Heart right ventricle (tissue), 16 donors: ENCODE results near the gene STMN1. TPM values are rescaled to one million over a fixed set of nuclear protein-coding genes. Genes with fewer than 3 reads are reported as not detected.

Experiments used
- ATAC-seq, 8 donors: fragments of 200-7000 bp; cut with Tn5 transposase; one replicate each; pipeline ENCODE4 v1.9.1; 2020; ENCODE audit warnings: mild to moderate bottlenecking in 8 of 8, moderate library complexity in 8 of 8, moderate number of reproducible peaks in 1 of 8
- DNase-seq, 2 donors: peaks; one replicate each; pipeline ENCODE4 v3.0.0-alpha.2; 2020
- H3K27ac ChIP-seq, 10 donors: fragments of 200-600 bp; sonication (generic) in 2 of 10; one replicate each; pipeline versions ENCODE4 v1.5.0 to v1.8.0; 2020 to 2022; ENCODE audit warnings: mild to moderate bottlenecking in 3 of 10
- H3K27me3 ChIP-seq, 7 donors: fragments of 200-600 bp; one replicate each; pipeline ENCODE4 v1.8.0; 2021 to 2022; ENCODE audit warnings: mild to moderate bottlenecking in 2 of 7
- H3K36me3 ChIP-seq, 9 donors: fragments of 200-600 bp; sonication (generic) in 1 of 9; one replicate each; pipeline versions ENCODE4 v1.5.0 to v1.8.0; 2020 to 2022; ENCODE audit warnings: mild to moderate bottlenecking in 2 of 9
- H3K4me1 ChIP-seq, 9 donors: fragments of 200-600 bp; sonication (generic) in 1 of 9; one replicate each; pipeline versions ENCODE4 v1.5.0 to v1.8.0; 2020 to 2022; ENCODE audit warnings: mild to moderate bottlenecking in 4 of 9
- H3K4me3 ChIP-seq, 10 donors: fragments of 200-600 bp; sonication (generic) in 2 of 10; one replicate each; pipeline versions ENCODE4 v1.5.0 to v1.8.0; 2020 to 2022; ENCODE audit warnings: mild to moderate bottlenecking in 7 of 10, moderate library complexity in 2 of 10
- H3K9me3 ChIP-seq, 11 donors: fragments of 200-600 bp in 10 of 11; sonication (generic) in 2 of 11; one replicate each; pipeline versions ENCODE4 v1.5.0 to v1.8.0; 2013 to 2022; ENCODE audit warnings: mild to moderate bottlenecking in 2 of 11, control low read depth in 1 of 11, moderate library complexity in 1 of 11
- CTCF ChIP-seq, 9 donors: fragments of 200-600 bp; sonication (generic) in 2 of 9; IDR thresholded peaks; one replicate each; pipeline versions ENCODE4 v1.5.0 to v1.8.0; 2021 to 2022; ENCODE audit warnings: antibody characterized with exemption in 9 of 9, mild to moderate bottlenecking in 5 of 9, moderate library complexity in 1 of 9
- WGBS, 2 donors: extraction: QIAGEN DNeasy Blood & Tissue Kit; methylation state at CpG; one replicate each; pipeline ENCODE4 v1.1.7; 2013; ENCODE audit warnings: inconsistent platforms in 1 of 2; 5-methylcytosine and 5-hydroxymethylcytosine counted together
- intact Hi-C, 10 donors: fragments of 100-400 bp; cut with DNase I; formaldehyde crosslinking; loops; one replicate each; pipeline versions ENCODE4 v1.11.1 to v1.14.2; 2022
- microRNA-seq, 2 donors: library from miRNA; unstranded; fragments of <30 nt; microRNA quantifications; one replicate each; pipeline ENCODE4 v1.2.0, GENCODE V29; 2021
- polyA plus RNA-seq, 2 donors: library from polyadenylated mRNA; stranded (reverse); fragments of 200-250 nt; gene quantifications; one replicate each; pipeline ENCODE4 v1.2.3, GENCODE V29; 2013
- total RNA-seq, 10 donors: library from RNA; stranded (reverse); fragmentation: NEBNext Ultra II Directional in 3 of 10; extraction: Animal tissue kit (Norgen Biotek cat#: 25700) in 3 of 10; gene quantifications; one replicate each; pipeline versions ENCODE4 v1.2.1 to v1.2.4, GENCODE V29; 2021 to 2023
- donor health status: Arrhythmogenic right ventricular cardiomyopathy.
- donor health status: ischemic (EF 13 %, LVEDD 7.1; RV severe dilation, severe dysfunction).
- donor health status: healthy with polysubstance abuse.
- donor health status: DM: no; HTN: yes; CAD: no.
- donor health status: DM: no; HTN: no; CAD: no.
- donor health status: ischemic (EF 25% LVEDD 6.9; RV normal size, moderate dysfunction).
- donor health status: ischemic (EF 25% LVEDD 5.7; RV mildly dilated, moderate dysfunction).
- donor health status: healthy.
- donor health status: DM: yes; HTN: yes; CAD: no.
- donor health status: Ischemic cardiomyopathy.
- donor health status: ischemic (EF 35%, LVEDD 5.7; RV mildly dilated, moderate dysfunction).
- donor health status: nonischemic (EF 11% LVEDD 7.7; RV severe dilation, severe dysfunction).
- donor health status: DM: yes; HTN: yes; CAD: no.
- donor health status: PGD.
- donor health status: ischemic (EF 29% LVEDD 5.4; RV normal size, mild dysfunction).
- donor health status: nonischemic (EF 23%, LVEDD 6.1; RV moderate dilation, normal function).

The STMN1 gene
- total and polyA plus RNA-seq, 12 donors, result 16.0 to 85.7 (median 48.7) TPM

DNA sequence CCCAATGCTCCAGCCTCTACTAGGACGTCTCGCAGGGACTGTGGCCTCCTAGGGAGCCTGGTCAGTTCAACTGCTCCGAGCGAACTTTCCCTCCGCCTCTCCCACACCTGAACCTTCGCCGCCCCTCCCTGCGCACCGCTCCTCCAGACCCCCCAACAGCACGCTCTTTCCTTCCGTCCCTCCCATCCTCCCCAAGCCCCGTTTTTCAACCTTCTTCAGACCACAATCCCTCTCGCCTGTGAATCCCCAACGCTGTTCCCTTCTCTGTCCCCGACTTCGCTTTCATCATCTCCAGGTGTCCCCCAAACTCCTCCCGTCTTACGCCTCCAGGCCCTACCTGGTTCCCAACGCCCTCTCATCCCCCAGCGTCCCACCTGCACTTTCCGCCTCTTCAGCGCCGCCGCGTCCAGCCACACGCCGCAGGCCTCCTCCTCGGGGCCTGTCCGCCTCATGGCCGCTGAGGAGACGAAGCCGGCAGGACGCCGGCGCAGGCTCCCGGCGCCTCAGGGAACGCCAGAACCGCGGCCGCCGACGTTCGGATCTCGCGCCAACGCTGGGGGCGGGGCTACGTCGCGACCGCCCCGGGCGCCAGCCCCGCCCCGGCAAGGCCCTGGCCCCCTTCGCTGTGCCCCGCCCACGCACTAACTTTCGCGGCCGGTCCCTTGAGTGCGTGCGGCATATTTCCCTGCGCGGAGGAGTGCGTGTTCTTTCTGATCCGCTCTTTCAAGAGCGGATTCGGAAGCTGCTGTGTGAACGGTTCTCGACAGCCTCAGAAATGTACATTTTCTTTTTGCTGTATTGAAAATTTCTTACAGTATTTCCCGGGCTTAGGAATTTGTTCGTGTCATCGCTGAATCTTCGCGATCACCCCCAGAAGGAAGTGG lies 47.1 kb downstream of the STMN1 start, which contains the start of gene AUNIP:
AUNIP (minus strand) TSS at position 552 of the 884 bp plus-strand sequence; CDS start at position 452, 100 bp downstream.
- Histone ChIP-seq H3K4me3 (peak within 1 kb of the TSS; percentile 7 to 62 (median 53)), H3K27ac (peak within 1 kb of the TSS in 9 of 10 donors; percentile 36 to 88 (median 61)), H3K9me3 (no peaks in the 10 kb centered on the region), H3K27me3 (no peaks in the 10 kb centered on the region), H3K36me3 (peaks cover 0 to 9% (median 0%) of the 10 kb centered on the region in 9 donors), H3K4me1 (peaks cover 0 to 33% (median 12%) of the 10 kb centered on the region in 9 donors)
- DNase-seq (peak; percentile 87 to 89), ATAC-seq (peak; percentile 96 to 98 (median 97))
- intact Hi-C loops, result no loop called here
- TF ChIP-seq CTCF (IDR thresholded peaks at IDR 0.05), result peak in 1 of 9 donors; percentile 6
- 1 to 2% methylated on average over 77 of the region's 77 CpGs for whole genome bisulfite sequencing, 2 donors

- H3K9me3 ChIP-seq, result no peaks in the 10 kb centered on the region
- ATAC-seq, result no peak
- no peak for DNase-seq
- no peak overlapping the region for H3K27ac ChIP-seq
- 53 to 55% methylated on average over 7 of the region's 7 CpGs for WGBS, 2 donors
- intact Hi-C loops, result no loop called here
- peaks cover 0 to 9% (median 0%) of the 10 kb centered on the region in 9 donors for H3K36me3 ChIP-seq
- no peak for TF ChIP-seq CTCF (IDR thresholded peaks at IDR 0.05)
- H3K27me3 ChIP-seq, result no peaks in the 10 kb centered on the region
- H3K4me1 ChIP-seq, result peaks cover 0 to 33% (median 12%) of the 10 kb centered on the region in 9 donors
- H3K4me3 ChIP-seq, result peak overlapping the region in 8 of 10 donors; percentile 7 to 62 (median 54)
These were observed 47.7 kb downstream of the STMN1 start for GRCh38 chr1:25858494-25858893.

- ATAC-seq (no peak), DNase-seq (no peak)
- intact Hi-C loops, result no loop called here
- WGBS, 2 donors, result 91 to 94% methylated on average over 11 of the region's 11 CpGs
- Histone ChIP-seq H3K27ac (no peak overlapping the region), H3K27me3 (no peaks in the 10 kb centered on the region), H3K4me3 (no peak overlapping the region), H3K9me3 (no peaks in the 10 kb centered on the region), H3K36me3 (no peaks in the 10 kb centered on the region), H3K4me1 (peaks cover 0 to 31% (median 12%) of the 10 kb centered on the region in 9 donors)
- TF ChIP-seq CTCF (IDR thresholded peaks at IDR 0.05), result no peak
These were observed 49.4 kb downstream of the STMN1 start for GRCh38 chr1:25856856-25857255.

- H3K27ac ChIP-seq, result no peak overlapping the region
- ATAC-seq, result no peak
- no peak overlapping the region for H3K4me3 ChIP-seq
- 85 to 87% methylated on average over 2 of the region's 2 CpGs for WGBS, 2 donors
- H3K4me1 ChIP-seq, result peaks cover 0 to 11% (median 10%) of the 10 kb centered on the region in 9 donors
- intact Hi-C loops, result no loop called here
- no peaks in the 10 kb centered on the region for H3K9me3 ChIP-seq
- DNase-seq, result no peak
- H3K27me3 ChIP-seq, result no peaks in the 10 kb centered on the region
- TF ChIP-seq CTCF (IDR thresholded peaks at IDR 0.05), result no peak
- H3K36me3 ChIP-seq, result no peaks in the 10 kb centered on the region
These were observed 51.7 kb downstream of the STMN1 start for GRCh38 chr1:25854554-25854953.

Small RNAs within 50 kb of the gene (microRNA-seq; reads per million reads assigned to microRNA genes)
- 0 to 0.51 reads per million in 2 donors for gene MIR3917

Other genes starting within 250 kb of the STMN1 start
- 10 to 100 TPM; 32.5 to 75.1 (median 47.9) TPM for gene SELENON, start 106.2 kb downstream of the STMN1 start, total RNA-seq
- 10 to 100 TPM; 36.4 to 37.2 TPM for gene SELENON, start 106.2 kb downstream of the STMN1 start, polyA plus RNA-seq
- 100 to 1,000 TPM; 141 to 264 (median 226) TPM for gene MTFR1L, start 86.5 kb downstream of the STMN1 start, total RNA-seq
- 100 to 1,000 TPM in 1 of 2 donors, 10 to 100 TPM in 1; 91.1 to 176 TPM for gene MTFR1L, start 86.5 kb downstream of the STMN1 start, polyA plus RNA-seq
- under 1 TPM in 2 of 10 donors, not detected in 8; 0.21 to 0.25 TPM for gene AUNIP, start 47.0 kb downstream of the STMN1 start, total RNA-seq
- gene AUNIP, start 47.0 kb downstream of the STMN1 start, polyA plus RNA-seq, result under 1 TPM in 1 of 2 donors, not detected in 1; 0.04 TPM
- gene PAQR7, start 30.7 kb downstream of the STMN1 start, total RNA-seq, result 1 to 10 TPM; 1.2 to 3.8 (median 2.2) TPM
- 1 to 10 TPM; 1.2 to 1.4 TPM for gene PAQR7, start 30.7 kb downstream of the STMN1 start, polyA plus RNA-seq
- gene PAFAH2, start 91.6 kb upstream of the STMN1 start, total RNA-seq, result 10 to 100 TPM in 6 of 10 donors, 1 to 10 TPM in 4; 7.5 to 19.3 (median 12.4) TPM
- gene PAFAH2, start 91.6 kb upstream of the STMN1 start, polyA plus RNA-seq, result 1 to 10 TPM; 3.4 to 7.1 TPM
- gene EXTL1, start 115.4 kb upstream of the STMN1 start, total RNA-seq, result 10 to 100 TPM in 5 of 10 donors, 1 to 10 TPM in 5; 1.1 to 17.0 (median 9.1) TPM
- gene EXTL1, start 115.4 kb upstream of the STMN1 start, polyA plus RNA-seq, result 1 to 10 TPM in 1 of 2 donors, under 1 TPM in 1; 0.91 to 5.3 TPM
- 10 to 100 TPM in 3 of 10 donors, 1 to 10 TPM in 7; 2.6 to 14.4 (median 8.9) TPM for gene SLC30A2, start 139.7 kb upstream of the STMN1 start, total RNA-seq
- gene SLC30A2, start 139.7 kb upstream of the STMN1 start, polyA plus RNA-seq, result 1 to 10 TPM in 1 of 2 donors, under 1 TPM in 1; 0.97 to 3.6 TPM
- gene TRIM63, start 161.2 kb upstream of the STMN1 start, total RNA-seq, result 100 to 1,000 TPM; 191 to 415 (median 222) TPM
- 100 to 1,000 TPM; 194 to 305 TPM for gene TRIM63, start 161.2 kb upstream of the STMN1 start, polyA plus RNA-seq
- 1 to 10 TPM; 3.8 to 8.3 (median 5.7) TPM for gene PDIK1L, start 205.4 kb upstream of the STMN1 start, total RNA-seq
- gene PDIK1L, start 205.4 kb upstream of the STMN1 start, polyA plus RNA-seq, result 1 to 10 TPM; 1.6 to 2.3 TPM